ENCODE data around the gene LRRC14B. TPM values are rescaled to one million over a fixed set of nuclear protein-coding genes. Genes with fewer than 3 reads are reported as not detected.
"Not testable (repeated sequence)": the region's sequence is repeated elsewhere in the genome, so short reads cannot be mapped to it uniquely, and the experiment has no call there.

The LRRC14B gene
- polyA plus RNA-seq, 1 of the 3 experiments (the other 2 are of a cell fraction): not detected

GRCh38 chr5:164244-164643 lies 27.1 kb upstream of the LRRC14B start:
- 93% methylated on average over 10 of the region's 14 CpGs for WGBS (ENCODE audit: low lambda C conversion rate)
- H3K36me3 ChIP-seq (replicated peaks in 1 of 2; ENCODE audit: control insufficient read depth in 1 of 2, insufficient read depth in 2 of 2, low read length in 1 of 2): no peaks in the 10 kb centered on the region
- no peak overlapping the region for H2AFZ ChIP-seq (ENCODE audit: low read depth)
- H4K20me1 ChIP-seq (ENCODE audit: insufficient read depth): no peaks in the 10 kb centered on the region
- no peaks in the 10 kb centered on the region for H3K79me2 ChIP-seq (ENCODE audit: insufficient read depth)
- peaks cover 0 to 15% of the 10 kb centered on the region in 2 experiments; a peak in 1 of 4 replicates for H3K4me1 ChIP-seq (ENCODE audit: control insufficient read depth in 1 of 2, insufficient read depth in 2 of 2, low read depth in 1 of 2, low read length in 1 of 2)
- H3K27me3 ChIP-seq (ENCODE audit: insufficient read depth): no peaks in the 10 kb centered on the region
- DNase-seq: no peak
- TF ChIP-seq GABPA (IDR thresholded peaks at IDR 0.05; ENCODE audit: low read depth) (no peak), ZBTB33 (IDR thresholded peaks at IDR 0.05; ENCODE audit: borderline replicate concordance, low read depth) (no peak), EP300 (IDR thresholded peaks at IDR 0.05; ENCODE audit: borderline replicate concordance in 1 of 2, low read depth in 1 of 2, low read length in 1 of 2) (no peak), REST (IDR thresholded peaks at IDR 0.05; ENCODE audit: low read depth, low read length) (no peak), CHD2 (IDR thresholded peaks at IDR 0.05; ENCODE audit: low read length, partially characterized antibody) (no peak)
- no peaks in the 10 kb centered on the region for H3K9me3 ChIP-seq
- no peak overlapping the region for H3K9ac ChIP-seq
- no peaks in the 10 kb centered on the region for H3K9me2 ChIP-seq
- ChIA-PET POLR2A (no interaction called here), CTCF (no interaction called here)
- peaks cover 3% of the 10 kb centered on the region for H3F3A ChIP-seq (replicated peaks; ENCODE audit: insufficient read depth)
- H3K4me2 ChIP-seq: no peak overlapping the region
- no peak overlapping the region for H3K27ac ChIP-seq (ENCODE audit: low read depth in 2 of 2, low read length in 1 of 2)
- H3K4me3 ChIP-seq (ENCODE audit: low read depth in 2 of 2, low read length in 1 of 2): no peak overlapping the region

GRCh38 chr5:164783-165182 lies 26.5 kb upstream of the LRRC14B start:
- H3K9me3 ChIP-seq; H3K9me2 ChIP-seq; H2AFZ ChIP-seq (ENCODE audit: low read depth); CTCF ChIA-PET; H3K36me3 ChIP-seq (replicated peaks in 1 of 2; ENCODE audit: control insufficient read depth in 1 of 2, insufficient read depth in 2 of 2, low read length in 1 of 2); H3K27ac ChIP-seq (ENCODE audit: low read depth in 2 of 2, low read length in 1 of 2); DNase-seq; H3K79me2 ChIP-seq (ENCODE audit: insufficient read depth); H3K4me2 ChIP-seq; H3K9ac ChIP-seq; POLR2A ChIA-PET; H3F3A ChIP-seq (replicated peaks; ENCODE audit: insufficient read depth); H3K27me3 ChIP-seq (ENCODE audit: insufficient read depth); H3K4me3 ChIP-seq (ENCODE audit: low read depth in 2 of 2, low read length in 1 of 2); H4K20me1 ChIP-seq (ENCODE audit: insufficient read depth): not testable (repeated sequence)
- peaks cover 0 to 15% of the 10 kb centered on the region in 2 experiments; a peak in 1 of 4 replicates for H3K4me1 ChIP-seq (ENCODE audit: control insufficient read depth in 1 of 2, insufficient read depth in 2 of 2, low read depth in 1 of 2, low read length in 1 of 2)
- 91% methylated on average over 11 of the region's 25 CpGs for WGBS (ENCODE audit: low lambda C conversion rate)
